NT2/D1 (cell line): ENCODE data around the gene C1orf122.

Experiments
- DNase-seq: peaks from one replicate; pipeline ENCODE4 v3.0.0-alpha.2; 2011; ENCODE audit warnings: low read depth, low spot score
- H3K27me3 ChIP-seq: 2 replicates; pipeline ENCODE4 v1.6.0; 2011; ENCODE audit warnings: mild to moderate bottlenecking; ENCODE audit not compliant: insufficient read length, insufficient read depth
- H3K36me3 ChIP-seq: 2 replicates; pipeline ENCODE4 v1.6.1; 2011; ENCODE audit warnings: mild to moderate bottlenecking, low read length, mixed read lengths; ENCODE audit not compliant: insufficient read depth, insufficient read length
- H3K4me1 ChIP-seq: 2 replicates; pipeline ENCODE4 v1.5.1; 2011; ENCODE audit not compliant: insufficient read depth, insufficient read length
- H3K4me3 ChIP-seq: 2 replicates; pipeline ENCODE4 v1.5.1; 2011; ENCODE audit warnings: low read depth; ENCODE audit not compliant: insufficient read length
- H3K9ac ChIP-seq: 2 replicates; pipeline ENCODE4 v1.6.0; 2011; ENCODE audit warnings: low read depth; ENCODE audit not compliant: insufficient read length
- H3K9me3 ChIP-seq: 2 replicates; pipeline ENCODE4 v1.5.1; 2011; ENCODE audit warnings: mild to moderate bottlenecking, low read length; ENCODE audit not compliant: insufficient read depth
- SUZ12 ChIP-seq: IDR thresholded peaks from 2 replicates; pipeline ENCODE4 v1.6.1; 2011; ENCODE audit not compliant: insufficient read length, insufficient read depth; ENCODE audit errors: extremely low read depth
- YY1 ChIP-seq: IDR thresholded peaks from 2 replicates; pipeline ENCODE4 v1.6.1; 2011; ENCODE audit not compliant: insufficient read length, insufficient read depth
- ZNF274 ChIP-seq: IDR thresholded peaks from 2 replicates; pipeline ENCODE4 v1.6.1; 2011; ENCODE audit warnings: mild to moderate bottlenecking, low read depth, low read length

Gene C1orf122

DNA sequence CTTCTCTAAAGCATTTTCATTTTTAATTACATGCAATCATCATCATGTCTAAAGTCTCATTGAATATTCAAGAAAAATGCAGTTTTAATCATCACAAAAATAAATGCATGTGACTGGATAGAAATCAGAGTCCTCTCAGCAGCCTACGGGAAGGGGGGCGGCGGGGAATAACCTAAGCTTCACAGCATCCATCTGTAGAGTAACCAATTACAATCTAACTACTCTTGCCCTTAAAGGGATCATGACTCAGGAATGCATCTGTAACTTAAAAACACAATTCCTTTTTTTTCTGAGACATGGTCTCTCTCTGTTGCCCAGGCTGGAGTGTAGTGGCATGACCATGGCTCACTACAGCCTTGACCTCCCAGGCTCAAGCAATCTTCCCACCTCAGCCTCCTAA lies 29.2 kb downstream of the C1orf122 start:
- H3K9me3 ChIP-seq = no peaks in the 10 kb centered on the region
- H3K9ac ChIP-seq = no peak overlapping the region
- no peaks in the 10 kb centered on the region for H3K27me3 ChIP-seq
- peaks cover 84% of the 10 kb centered on the region for H3K36me3 ChIP-seq
- TF ChIP-seq SUZ12 (no peak), YY1 (no peak), ZNF274 (no peak)
- H3K4me1 ChIP-seq = no peaks in the 10 kb centered on the region
- H3K4me3 ChIP-seq = no peak overlapping the region
- DNase-seq = no peak

DNA sequence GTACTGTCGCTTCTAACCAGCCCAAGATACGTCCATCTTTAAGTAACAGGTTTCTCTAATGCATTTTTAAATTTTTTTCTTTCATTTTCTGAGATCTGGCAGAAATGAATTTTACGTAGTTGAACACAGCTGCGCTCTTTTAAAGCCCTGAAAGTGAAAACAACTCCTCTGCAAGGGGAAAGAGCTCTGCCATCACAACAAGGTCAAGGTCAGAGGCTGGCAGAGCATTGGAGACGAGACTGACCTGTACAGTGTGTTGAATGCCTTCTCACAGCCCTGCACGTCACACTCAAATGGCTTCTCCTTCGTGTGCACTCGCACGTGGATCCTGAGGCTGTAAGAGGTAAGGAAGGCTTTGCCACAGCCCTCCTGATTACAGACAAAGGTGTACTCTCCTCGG lies 32.1 kb downstream of the C1orf122 start:
- H3K4me1 ChIP-seq = no peaks in the 10 kb centered on the region

DNA sequence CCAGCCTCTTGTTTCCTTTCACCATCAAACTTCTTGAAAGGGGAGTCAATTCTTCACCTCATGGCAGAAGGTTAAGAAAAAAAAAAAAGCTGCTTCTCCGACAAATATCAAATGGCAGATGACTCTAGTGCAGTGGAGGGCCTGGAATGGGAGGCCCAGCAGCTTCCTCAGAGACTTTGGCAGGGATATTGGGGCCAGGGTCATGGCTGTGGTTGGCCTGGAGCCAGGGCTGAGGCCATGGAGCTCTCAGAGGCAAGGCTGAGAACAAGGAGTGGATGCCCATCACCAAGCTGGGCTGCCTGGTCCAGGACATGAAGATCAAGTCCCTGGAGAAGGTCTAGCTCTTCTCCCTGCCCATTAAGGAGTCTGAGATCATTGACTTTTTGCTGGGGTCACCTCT lies 33.1 kb downstream of the C1orf122 start:
- DNase-seq = no peak
- H3K9me3 ChIP-seq = no peaks in the 10 kb centered on the region
- peaks cover 60% of the 10 kb centered on the region for H3K36me3 ChIP-seq
- H3K9ac ChIP-seq = no peak overlapping the region
- TF ChIP-seq YY1 (no peak), SUZ12 (no peak), ZNF274 (no peak)
- H3K27me3 ChIP-seq = no peaks in the 10 kb centered on the region
- no peaks in the 10 kb centered on the region for H3K4me1 ChIP-seq
- H3K4me3 ChIP-seq = no peak overlapping the region

More for the DNA sequence above, 32.1 kb downstream of the C1orf122 start:
- no peak for DNase-seq
- H3K27me3 ChIP-seq = no peaks in the 10 kb centered on the region
- no peak overlapping the region for H3K4me3 ChIP-seq
- peaks cover 67% of the 10 kb centered on the region for H3K36me3 ChIP-seq
- no peak for TF ChIP-seq YY1
- no peak for TF ChIP-seq ZNF274
- TF ChIP-seq SUZ12 = no peak
- H3K9ac ChIP-seq = no peak overlapping the region
- H3K9me3 ChIP-seq = no peaks in the 10 kb centered on the region

DNA sequence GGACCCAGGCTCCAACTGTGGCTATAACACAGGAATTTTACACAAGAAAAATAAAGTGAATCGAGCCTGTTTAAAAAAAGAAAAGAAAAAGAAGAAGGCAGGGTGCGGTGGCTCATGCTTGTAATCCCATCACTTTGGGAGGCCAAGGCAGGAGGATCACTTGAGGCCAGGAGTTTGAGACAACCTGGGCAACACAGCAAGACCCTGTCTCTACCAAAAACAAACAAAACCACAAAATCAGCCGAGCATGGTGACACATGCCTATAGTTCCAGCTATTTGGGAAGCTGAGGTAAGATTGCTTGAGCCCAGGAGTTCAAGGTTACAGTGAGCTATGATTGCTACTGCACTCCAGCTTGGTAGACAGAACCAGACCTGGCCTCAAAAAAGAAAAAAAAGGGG lies 34.1 kb downstream of the C1orf122 start:
- DNase-seq = no peak
- Histone ChIP-seq H3K4me3 (no peak overlapping the region), H3K4me1 (no peaks in the 10 kb centered on the region), H3K9ac (no peak overlapping the region), H3K27me3 (no peaks in the 10 kb centered on the region), H3K9me3 (no peaks in the 10 kb centered on the region), H3K36me3 (peaks cover 58% of the 10 kb centered on the region)
- TF ChIP-seq ZNF274 (no peak), SUZ12 (no peak), YY1 (no peak)

DNA sequence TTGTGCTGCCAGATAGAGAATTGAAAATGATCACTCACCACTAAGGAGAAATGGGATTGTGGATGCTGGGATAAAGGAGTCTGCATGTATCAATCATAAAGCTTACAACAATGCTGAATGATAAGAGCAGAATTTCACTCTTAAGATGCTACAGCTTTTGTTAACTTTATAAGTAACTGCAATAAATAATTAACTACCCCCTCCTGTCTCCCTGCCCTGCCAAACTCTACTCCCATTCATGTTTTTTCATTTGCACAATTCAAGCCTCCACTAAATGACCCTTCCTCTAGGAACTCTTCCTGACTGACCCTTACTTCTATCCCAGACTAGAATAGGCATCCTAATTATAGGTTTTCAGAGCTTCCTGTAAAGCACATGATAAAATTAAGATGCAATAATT lies 36.9 kb downstream of the C1orf122 start:
- no peak overlapping the region for H3K4me3 ChIP-seq
- no peak for DNase-seq
- peaks cover 54% of the 10 kb centered on the region for H3K36me3 ChIP-seq
- H3K9ac ChIP-seq = no peak overlapping the region
- H3K9me3 ChIP-seq = no peaks in the 10 kb centered on the region
- no peaks in the 10 kb centered on the region for H3K4me1 ChIP-seq
- no peaks in the 10 kb centered on the region for H3K27me3 ChIP-seq
- TF ChIP-seq ZNF274 = no peak
- no peak for TF ChIP-seq YY1
- TF ChIP-seq SUZ12 = no peak

DNA sequence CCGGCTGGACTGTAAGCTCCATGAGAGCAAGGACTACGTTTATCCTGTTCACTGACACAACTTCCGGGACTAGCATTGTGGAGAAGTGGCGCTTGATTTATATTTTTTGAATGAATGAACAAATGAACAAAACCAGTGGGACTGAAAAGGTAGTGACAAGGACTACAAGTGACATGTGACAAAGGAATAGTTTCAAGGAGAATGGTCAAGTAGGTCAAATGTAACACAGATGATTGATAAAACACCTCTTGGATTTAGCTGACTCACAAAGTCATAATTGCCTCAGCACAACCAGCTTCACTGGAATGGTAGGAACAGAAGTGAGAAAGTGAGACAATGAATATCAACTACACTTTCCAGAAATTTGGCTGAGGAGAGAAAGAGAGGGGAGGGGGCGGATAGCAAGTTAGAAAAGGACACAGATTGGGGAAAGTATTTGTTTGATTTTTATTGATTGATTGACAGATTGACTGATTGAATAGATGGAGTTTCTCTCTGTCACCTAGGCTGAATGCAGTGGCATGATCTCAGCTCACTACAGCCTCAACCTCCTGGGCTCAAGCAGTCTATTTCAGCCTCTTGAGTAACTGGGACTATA lies 37.6 kb downstream of the C1orf122 start:
- H3K4me3 ChIP-seq = no peak overlapping the region
- H3K27me3 ChIP-seq = no peaks in the 10 kb centered on the region
- H3K4me1 ChIP-seq = no peaks in the 10 kb centered on the region
- peaks cover 50% of the 10 kb centered on the region for H3K36me3 ChIP-seq
- no peak for TF ChIP-seq ZNF274
- H3K9me3 ChIP-seq = no peaks in the 10 kb centered on the region
- H3K9ac ChIP-seq = no peak overlapping the region
- DNase-seq = no peak

DNA sequence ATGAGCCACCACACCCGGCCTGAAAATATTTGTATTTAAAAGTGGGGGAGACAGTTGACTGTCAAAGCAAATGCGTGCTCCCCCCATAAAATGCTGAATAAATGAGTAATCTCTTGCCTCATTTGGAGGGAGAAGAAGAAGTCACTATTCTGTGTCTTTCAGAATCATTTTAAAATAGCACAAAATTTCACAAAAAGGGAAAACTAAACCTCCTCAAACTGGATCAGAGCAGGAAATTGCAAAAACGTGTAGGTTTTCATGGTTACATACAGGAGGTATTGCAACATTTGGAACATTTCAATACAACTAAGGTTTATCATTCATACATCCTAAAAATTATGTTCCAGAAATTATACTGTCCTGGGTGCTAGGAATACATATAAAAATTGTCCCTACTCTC lies 38.2 kb downstream of the C1orf122 start:
- Histone ChIP-seq H3K4me1 (no peaks in the 10 kb centered on the region), H3K9me3 (no peaks in the 10 kb centered on the region), H3K27me3 (no peaks in the 10 kb centered on the region), H3K36me3 (peaks cover 46% of the 10 kb centered on the region), H3K9ac (no peak overlapping the region), H3K4me3 (no peak overlapping the region)
- DNase-seq = no peak
- TF ChIP-seq YY1 = no peak
- TF ChIP-seq ZNF274 = no peak
- TF ChIP-seq SUZ12 = no peak
